HG03575 (cell line): ENCODE data around the gene TRIM47.

Source experiments
- ATAC-seq: cut with Tn5 transposase; IDR thresholded peaks from one replicate; pipeline ENCODE4 v1.9.1; 2021; ENCODE audit not compliant: unreplicated experiment, insufficient number of reproducible peaks, low FRiP score; ENCODE audit errors: extremely low read depth

Gene TRIM47

DNA sequence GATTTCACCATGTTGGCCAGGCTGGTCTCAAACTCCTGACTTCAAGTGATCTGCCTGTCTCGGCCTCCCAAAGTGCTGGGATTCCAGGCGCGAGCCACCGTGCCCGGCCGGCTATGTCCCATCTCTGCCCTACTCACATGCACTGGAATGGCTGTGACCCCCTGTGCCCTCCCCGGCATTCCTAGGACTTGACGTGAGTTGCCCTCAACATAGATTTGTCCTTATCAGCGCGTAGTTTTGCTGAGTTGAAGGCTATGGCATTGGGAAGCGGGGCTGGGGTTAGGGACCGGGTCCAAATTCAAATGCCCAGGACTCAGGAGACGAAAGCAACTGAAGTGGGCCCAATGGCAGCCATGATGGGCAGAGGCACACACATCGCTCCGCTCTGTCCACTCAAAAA, 40.0 kb downstream of the TRIM47 start:
- ATAC-seq, result no peak

DNA sequence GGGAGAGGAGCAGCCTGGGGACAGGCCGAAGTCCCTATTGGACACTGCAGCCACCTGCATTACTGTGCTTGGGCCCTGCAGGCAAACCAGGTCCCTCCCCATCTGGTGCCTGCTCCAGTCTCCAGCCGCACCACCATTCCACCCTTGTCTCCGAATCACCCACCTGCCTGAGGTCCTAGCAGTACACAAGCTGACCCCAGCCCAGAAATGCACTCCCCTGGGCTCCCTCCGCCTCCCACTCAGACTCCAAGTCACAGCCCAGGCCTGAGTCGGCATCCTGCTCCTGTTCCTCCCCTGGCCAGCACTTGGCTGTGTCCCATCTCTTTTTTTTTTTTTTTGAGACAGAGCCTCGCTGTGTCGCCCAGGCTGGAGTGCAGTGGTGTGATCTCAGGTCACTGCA, 40.5 kb downstream of the TRIM47 start:
- no peak for ATAC-seq

DNA sequence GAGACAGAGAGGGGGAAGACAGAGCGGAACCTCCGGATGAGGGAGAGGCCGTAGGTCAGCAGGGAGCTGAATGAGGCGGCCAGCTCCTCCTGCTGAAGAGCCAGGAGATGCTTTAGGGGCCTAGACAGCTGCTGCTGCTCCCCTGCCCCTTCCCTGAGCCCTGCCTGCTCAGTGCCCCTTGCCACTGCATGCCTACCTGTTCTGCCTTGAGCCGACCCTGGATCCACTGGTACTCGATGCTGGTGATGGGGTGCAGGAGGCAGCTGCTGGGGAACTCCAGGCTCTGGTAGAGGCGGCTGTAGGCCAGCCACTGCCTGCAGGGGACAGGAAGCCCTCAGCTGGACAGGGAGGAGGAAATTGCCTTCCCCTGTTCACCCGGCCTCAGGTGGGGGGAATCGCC, 41.8 kb downstream of the TRIM47 start:
- ATAC-seq, result no peak

DNA sequence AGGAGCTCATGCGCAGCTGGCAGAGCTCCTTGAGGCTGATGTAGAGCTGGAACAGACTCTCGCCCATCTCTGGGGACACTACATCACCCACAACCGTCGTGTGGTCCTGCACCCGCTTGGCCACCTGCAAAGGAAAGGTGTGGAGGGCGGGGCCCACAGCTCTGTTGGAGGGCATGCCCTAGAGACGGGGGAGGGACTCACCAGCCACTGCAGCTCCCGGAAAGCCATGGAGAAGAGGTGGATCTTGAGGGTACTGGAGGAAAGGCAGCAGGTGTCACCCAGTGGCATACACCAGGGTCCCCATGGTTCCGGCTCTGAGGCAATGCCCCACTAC, 42.8 kb downstream of the TRIM47 start:
- ATAC-seq, result no peak

DNA sequence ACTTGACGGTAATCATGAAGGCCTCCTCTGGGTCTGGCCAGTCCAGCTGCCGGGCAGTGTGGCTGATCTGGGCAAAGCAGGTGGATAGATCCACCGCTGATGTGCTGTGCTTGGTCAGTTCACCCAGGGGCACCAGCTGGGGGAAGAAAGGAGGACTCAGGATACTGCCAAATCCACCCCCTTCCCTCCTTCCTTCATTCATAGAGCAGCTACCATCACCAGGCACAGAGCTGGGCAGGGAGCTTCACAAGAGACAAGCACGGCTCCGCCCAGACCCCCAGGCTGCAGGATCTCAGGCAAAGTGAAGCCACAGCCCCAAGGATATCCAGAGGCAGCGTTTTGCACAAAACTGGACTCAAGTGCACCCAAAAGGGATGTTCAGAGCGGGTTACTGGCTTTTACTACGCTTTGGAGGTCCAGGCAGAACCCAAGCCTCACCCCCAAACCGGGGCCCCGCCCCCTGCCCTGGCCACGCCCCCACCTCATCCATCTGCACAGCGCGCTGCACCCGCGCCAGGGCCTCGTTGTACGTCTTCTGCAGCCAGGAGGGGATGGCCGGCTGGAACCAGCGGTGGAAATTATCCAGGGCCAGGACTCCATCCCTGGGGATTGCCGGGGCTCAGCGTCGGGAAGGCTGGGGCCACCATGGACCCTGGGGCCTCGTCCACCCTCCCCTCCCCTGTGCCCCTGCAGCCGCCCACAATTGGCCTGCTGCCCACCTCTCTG, 43.3 kb downstream of the TRIM47 start:
- ATAC-seq, result no peak

DNA sequence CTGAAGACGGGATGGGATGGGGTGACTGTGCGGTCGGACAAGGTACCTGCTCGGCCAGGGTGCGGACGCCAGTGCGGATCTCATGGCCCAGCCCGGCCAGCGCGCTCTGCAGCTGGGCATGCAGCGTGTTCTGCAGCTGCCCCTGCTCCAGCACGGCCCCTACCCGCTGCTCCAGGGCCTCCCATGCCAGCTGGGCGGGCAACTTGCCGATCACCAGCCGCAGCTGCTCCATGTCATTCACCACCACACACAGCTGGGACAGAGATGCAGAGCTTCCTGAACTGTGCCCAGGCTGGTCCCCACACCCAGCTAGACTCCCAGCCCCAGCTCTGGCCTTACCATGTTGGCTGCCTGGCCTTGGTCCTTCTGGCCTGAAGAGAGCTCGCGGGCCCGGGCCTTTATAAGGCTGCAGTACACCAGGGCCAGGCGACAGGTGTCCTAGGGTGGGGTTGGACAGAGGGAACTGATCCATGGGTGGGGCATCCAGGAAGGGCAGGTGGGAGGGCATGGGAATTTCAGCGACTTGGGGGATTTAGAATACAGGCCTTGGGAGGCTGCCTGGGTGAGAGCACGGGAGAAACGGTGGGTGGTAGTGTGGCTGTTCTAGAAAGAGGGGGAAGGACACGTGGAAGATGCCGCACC, 44.0 kb downstream of the TRIM47 start:
- no peak for ATAC-seq

DNA sequence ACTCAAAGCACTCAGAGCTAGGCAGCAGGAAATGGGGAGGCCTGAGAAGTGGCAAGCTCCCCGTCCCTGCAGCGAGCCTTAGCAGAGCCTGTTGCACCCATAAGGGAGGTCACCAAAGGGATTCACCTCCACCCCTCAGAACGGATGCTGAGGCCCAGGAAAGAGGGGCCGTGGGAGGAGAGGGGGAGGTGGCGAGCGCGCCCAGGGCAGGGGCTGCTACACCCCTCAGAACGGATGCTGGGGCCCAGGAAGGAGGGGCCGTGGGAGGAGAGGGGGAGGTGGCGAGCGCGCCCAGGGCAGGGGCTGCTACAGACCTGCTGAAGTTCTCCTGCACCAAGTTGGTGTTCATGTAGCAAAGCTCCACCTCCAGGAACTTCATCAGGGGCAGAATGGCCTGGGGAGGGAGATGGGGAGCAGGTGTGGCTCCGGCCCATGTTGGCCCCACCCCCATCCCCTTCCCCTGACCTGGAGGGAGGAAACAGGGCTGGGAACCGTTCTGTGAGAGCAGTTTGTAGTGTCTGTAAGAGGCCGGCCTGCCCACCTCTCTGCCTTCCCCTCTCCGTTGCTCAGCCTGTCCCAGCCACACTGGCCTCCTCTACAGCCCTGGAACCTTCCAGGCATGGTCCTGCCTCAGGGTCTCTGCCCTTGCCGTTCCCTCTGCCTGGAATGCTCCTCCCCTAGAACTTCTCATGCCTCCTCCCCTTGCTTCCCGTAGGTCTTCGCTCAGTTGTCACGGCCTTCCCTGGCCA, 45.6 kb downstream of the TRIM47 start:
- no peak for ATAC-seq

DNA sequence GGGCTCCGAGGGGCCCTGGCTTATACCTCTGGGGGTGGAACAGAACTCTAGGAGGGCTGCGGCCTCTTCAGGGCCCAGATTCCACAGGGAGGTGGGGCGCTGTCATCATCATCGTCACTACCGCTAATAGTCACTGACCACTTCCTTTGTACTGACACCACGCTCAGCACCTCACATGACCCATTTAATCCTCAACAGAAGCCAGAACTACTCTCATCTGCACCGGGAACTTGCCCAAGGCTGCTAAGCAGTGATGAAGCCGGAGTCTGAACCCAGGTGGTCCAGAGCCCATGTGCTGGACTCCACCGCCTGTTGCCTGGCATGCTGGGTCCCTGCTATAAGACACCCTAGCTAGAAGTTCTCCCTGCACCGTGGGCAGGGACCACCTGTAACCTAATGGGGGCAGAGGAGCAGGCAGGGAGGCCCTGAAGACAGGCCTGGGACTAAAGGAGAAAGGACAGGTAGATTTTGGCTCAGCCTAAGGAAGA, 46.2 kb downstream of the TRIM47 start:
- ATAC-seq, result no peak

DNA sequence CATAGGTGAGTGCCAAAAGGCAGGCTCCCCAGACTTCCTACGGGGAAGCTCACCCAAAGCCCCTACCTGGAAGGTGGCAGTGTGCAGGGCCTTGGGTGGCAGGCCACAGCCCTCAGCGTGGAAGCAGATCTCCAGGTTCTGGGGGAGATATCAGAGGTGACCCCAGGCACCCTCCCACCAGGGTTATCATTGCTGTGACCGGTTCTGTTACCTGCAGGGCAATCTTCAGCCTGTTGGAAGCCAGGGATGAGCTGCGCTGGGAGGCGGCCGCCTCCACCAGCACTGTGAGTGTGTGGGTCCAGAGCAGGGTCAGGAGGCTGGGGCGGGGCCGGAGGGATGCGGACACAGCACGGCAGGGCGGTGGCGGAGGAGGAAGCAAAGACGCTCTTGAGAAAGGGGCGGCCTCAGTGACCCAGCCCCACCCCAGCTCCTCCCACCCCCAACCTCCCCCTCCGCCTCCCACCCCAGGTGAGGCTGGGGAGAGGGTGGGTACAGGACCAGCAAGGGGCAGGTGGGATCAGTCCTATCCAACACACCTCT, 47.3 kb downstream of the TRIM47 start:
- ATAC-seq, result no peak

DNA sequence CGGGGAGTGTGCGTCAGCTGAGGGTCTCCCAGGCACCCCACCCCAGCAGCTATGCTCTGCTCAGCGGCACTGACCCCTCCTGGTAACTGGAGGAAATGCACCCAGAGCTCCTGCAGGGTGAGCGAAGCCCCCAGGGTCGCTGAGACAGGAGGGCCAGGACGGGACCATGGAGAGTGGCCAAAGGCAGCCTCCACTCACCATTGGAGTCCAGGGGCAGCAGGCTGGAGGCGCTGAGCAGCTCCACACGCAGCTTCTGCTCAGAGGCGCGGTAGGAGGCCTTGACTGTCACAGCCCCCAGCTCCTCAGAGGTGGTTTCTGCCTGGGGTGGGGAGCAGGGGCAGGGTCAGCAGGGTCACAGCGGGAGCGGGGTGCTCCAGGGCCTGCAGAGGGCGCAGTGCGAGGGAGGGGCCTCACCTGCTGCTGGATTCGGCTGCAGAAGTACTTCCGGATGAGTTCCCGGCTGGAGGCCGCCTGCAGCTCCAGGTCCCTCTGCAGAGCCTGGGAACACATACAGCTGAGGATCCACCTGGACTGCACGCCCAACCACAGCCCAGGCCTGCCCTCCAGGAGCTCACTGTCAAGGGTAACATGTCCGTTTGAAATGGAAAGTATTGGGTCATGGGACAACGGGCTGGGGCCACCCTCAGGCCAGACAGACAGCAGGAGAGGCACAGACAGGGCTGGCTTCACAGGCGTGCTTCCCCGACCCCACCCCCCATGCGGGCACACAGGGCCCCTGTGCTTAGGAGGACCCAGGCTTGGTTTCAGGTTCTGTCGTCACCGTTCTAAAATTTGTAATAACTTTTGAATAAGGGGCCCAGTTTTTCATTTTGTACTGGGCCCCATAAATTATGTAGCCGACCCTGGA, 48.0 kb downstream of the TRIM47 start:
- no peak for ATAC-seq

DNA sequence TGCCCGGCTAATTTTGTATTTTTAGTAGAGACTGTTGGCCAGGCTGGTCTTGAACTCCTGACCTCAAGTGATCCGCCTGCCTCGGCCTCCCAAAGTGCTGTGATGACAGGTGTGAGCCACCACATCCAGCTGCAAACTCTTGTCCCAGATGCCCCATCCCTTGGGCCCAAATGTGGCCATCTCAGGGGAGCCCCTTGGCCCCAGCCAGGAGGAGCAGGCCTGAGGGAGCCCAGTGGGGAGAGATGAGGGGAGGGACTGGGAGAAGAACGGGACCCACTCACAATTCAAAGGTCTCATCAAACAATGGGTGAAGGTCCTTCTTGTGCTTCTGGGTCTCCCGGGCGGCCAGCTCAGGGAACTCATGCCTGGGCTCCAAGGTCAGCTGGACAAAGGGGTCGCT, 48.6 kb downstream of the TRIM47 start:
- ATAC-seq, result no peak

DNA sequence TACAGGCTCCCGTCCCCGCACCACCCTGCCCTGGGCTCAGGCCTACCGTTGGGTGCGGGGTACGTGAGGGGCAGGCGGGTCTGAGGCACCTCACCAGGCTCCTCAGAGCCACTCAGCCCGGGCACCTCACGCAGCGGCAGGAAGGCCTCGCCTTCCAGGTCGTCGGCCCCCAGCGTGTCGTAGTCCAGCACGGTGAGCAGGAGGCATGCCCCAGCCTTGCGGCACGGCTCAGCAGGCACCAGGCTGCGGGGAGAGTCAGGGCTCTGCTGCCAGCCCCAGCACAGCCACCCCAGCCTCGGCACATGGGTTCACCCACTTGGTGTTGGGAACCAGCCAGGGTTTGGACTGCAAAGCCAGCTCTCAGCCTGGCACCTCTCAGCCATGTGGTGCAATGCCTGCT, 49.6 kb downstream of the TRIM47 start:
- ATAC-seq, result no peak

DNA sequence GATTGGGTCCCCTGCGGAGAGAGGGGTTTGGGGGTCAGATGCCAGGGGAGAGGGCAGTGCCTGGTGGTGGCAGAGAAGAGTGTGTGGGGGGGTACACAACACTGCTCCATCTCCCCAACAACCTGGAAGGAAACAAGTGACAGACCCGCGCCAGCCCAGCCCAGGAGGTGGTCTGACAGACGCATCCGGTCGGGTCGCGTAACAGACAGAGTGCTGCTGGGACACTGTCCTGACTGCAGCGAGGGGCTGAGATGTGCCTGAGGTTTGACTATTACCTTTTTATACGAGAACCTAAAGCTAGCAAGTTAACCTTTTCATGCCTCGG, 50.3 kb downstream of the TRIM47 start:
- ATAC-seq, result no peak

DNA sequence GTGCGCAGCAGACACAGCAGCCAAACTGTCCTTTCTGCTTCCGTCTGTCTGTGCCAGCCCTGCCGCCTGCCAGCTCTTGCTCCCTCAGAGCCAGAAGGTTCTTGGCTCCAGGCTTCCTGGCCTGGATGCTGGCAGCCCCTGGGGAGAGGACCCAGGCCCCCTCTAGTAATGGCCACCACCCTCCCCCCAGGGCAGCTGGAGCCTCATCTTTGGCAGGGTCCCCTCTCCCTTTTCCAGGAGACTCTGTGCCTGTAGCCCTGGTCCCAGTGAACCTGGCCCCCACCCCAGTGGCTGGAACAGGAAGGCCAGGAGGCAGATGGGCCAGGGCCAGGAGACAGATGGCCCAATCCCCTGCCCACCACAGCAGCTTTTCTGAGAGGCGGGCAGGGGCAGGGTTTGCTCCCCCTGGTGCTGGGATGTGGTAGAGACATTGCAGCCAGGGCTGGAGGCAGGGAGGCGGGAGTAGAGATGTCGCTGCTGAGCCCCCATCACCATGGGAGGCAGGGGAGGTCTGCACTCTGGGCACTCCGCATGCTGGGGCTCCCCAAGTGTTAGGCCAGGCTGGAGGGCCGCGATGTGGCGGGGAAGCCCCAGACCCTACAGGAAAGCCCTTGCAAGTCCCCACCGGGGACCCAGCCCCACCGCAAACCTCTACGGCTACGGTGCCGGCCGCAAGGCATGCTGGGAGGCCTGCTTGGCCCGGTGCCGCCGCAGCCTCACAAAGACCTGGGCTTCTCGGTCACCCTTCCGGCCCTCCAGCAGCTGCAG, 50.9 kb downstream of the TRIM47 start:
- ATAC-seq, result no peak

DNA sequence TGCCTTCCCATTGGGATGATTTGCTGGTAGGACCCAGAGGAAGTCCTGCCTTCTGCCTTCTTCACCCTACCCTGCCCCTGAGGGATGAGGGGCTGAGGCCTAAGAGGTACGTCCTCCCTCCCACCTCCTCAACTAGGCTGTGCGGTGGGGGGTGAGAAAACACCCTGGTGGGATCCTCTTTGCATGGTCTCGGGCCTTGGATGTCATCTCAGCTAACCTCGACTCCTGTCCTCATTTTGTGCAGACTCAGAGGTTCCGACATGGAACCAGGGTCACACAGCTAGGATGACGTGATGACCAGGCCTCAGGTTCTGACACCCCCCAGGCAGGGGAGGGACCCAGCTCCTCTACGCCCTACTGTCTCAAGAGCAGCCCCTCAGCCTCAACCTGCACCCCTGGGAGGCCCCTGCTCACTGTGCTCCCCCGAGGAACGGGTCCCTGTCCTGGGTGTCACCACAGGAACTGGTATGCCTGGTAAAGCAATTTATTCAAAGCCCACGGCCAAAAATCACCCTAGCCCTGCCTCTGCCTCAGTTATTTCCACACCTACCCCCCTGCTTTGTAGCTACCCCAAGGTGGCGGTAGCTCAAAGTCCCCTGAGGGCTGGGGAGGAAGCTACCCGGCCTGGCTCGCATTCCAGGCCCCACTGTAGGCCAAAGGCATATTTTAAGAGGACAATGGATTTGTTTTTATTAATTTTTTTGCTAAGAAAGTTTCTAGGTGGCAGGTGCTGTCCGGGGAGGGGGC, 51.6 kb downstream of the TRIM47 start:
- no peak for ATAC-seq

DNA sequence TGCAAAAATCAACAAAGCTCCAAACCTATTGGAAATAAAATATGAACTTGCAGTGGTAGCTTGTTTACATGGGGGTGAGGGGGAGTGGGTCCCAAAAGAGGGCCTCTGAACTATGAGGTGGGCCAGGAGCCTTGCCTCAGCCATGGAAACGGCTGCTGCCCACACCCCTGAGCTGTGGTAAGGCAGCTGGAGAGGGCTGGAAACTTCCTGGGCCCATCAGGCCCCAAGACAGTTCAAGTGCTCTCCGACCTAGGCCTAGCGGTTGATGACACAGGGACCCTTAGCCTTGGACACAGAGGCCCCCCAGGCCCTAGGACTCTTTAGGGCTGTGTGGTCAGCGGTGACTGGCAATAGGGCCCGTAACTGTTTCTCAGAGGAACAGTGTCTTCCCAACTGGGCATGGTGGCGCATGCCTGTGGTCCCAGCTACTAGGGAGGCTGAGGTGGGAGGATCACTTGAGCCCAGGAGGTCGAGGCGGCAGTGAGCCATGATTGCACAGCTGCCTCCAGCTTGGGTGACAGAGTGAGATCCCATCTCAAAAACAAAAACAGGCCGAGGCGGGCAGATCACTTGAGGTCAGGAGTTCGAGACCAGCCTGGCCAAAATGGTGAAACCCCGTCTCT, 52.5 kb downstream of the TRIM47 start:
- no peak for ATAC-seq

DNA sequence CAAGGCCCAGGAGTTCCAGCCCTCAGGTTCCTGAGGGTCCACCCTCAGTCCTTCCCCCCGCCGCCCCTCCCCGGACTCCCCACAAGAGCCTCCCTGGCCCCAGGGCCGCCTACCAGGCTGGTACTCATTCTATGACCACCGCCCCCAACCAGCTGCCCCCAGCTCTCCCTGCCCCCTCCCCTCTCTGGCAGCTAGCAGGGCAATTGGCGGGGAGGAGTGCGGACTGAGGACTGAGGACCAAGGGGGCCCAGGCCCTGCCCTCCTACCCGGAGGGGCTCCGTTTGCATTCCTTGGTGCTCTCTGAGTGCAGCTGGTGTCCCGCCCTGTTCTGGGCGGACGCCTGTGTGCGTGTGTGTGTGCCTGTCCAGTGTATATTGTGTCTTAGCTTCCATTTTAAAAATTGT, 53.2 kb downstream of the TRIM47 start:
- no peak for ATAC-seq
